Epithelial cell of esophagus (primary cell): ENCODE results near the gene SPATA6.
A peak's percentile ranks its signal among the peaks of the same experiment; 100 is the strongest.
"Not testable (repeated sequence)": the region's sequence is repeated elsewhere in the genome, so short reads cannot be mapped to it uniquely, and the experiment has no call there.

Source experiments
- DNase-seq: peaks from one replicate; pipeline ENCODE4 v3.0.0; 2010; ENCODE audit warnings: low read depth
- H3K4me3 ChIP-seq: 2 replicates; pipeline ENCODE4 v1.5.1; 2011; ENCODE audit warnings: mild to moderate bottlenecking, low read length, control low read depth
- TF ChIP-seq, protein P1 (sequence below): IDR thresholded peaks from 2 replicates; pipeline ENCODE4 v1.5.1; 2011; ENCODE audit warnings: low read depth, mild to moderate bottlenecking, low read length, control low read depth, inconsistent platforms; ENCODE audit not compliant: insufficient read depth; ENCODE audit errors: missing control alignments

SPATA6 gene

DNA sequence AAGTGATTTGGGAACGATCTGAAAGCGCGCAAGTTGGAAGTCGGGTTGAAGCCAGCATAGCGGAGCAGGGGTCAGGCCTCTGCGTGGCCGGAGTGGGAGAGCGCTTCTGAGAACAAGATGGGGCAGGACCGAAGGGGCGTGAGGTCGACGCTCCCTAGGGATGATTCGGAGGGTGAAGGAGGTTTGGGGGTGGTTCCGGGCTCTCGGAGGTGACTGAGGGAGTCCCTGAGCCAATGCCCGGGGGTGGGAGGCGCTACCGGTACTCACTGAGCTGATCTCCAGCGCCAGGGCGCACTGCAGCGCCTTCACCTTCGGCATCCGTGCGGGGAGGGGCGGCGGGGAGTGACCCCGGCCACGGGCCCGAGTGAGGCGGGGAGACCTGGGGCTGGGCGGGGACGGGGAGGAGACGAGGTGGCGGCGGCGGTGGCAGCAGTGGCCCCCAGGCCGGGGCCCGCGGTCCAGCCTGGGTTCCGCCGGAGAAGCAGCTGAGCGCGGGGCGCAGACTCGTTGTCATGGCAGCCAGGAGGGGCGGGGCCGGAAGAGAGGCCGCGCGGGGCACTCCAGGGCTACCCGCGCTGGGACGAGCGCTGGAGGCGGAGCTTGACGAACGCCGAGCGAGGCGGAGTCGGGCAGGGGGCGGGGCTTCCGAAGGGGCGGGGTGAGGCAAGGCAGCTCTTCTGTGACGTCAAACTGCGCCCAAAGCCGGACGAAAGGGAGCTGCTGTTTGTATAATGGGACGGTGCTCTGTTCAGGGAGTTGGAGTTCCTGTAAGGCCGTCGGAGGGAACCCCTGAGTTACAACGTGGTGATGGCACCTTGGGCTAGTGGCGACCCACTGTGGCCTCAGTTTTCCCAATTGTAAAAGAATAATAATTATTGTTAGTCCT is at the start of gene SPATA6:
SPATA6 (minus strand) TSS at position 514 of the 886 bp plus-strand sequence; CDS start at position 318, 196 bp downstream.
- DNase-seq = peak; percentile 94
- TF ChIP-seq, protein P1, sequence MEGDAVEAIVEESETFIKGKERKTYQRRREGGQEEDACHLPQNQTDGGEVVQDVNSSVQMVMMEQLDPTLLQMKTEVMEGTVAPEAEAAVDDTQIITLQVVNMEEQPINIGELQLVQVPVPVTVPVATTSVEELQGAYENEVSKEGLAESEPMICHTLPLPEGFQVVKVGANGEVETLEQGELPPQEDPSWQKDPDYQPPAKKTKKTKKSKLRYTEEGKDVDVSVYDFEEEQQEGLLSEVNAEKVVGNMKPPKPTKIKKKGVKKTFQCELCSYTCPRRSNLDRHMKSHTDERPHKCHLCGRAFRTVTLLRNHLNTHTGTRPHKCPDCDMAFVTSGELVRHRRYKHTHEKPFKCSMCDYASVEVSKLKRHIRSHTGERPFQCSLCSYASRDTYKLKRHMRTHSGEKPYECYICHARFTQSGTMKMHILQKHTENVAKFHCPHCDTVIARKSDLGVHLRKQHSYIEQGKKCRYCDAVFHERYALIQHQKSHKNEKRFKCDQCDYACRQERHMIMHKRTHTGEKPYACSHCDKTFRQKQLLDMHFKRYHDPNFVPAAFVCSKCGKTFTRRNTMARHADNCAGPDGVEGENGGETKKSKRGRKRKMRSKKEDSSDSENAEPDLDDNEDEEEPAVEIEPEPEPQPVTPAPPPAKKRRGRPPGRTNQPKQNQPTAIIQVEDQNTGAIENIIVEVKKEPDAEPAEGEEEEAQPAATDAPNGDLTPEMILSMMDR = no peak
- peak within 1 kb of the TSS; percentile 50 for H3K4me3 ChIP-seq

DNA sequence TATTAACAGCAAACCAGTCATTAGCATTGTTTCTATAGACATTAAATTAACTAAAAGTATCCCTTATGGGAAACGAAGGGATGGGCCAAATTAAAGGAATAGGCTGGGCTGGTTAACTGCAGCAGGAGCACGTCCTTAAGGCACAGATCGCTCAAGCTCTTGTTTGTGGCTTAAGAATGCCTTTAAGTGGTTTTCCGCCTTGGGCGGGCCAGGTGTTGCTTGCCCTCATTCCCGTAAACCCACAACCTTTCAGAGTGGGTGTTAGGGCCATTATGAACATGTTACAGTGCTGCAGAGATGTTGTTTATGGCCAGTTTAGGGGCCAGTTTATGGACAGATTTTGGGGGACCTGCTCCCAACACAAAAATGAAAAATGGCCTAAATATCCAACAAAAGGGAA is 47.9 kb upstream of the SPATA6 start:
- not testable (repeated sequence) for H3K4me3 ChIP-seq, DNase-seq

DNA sequence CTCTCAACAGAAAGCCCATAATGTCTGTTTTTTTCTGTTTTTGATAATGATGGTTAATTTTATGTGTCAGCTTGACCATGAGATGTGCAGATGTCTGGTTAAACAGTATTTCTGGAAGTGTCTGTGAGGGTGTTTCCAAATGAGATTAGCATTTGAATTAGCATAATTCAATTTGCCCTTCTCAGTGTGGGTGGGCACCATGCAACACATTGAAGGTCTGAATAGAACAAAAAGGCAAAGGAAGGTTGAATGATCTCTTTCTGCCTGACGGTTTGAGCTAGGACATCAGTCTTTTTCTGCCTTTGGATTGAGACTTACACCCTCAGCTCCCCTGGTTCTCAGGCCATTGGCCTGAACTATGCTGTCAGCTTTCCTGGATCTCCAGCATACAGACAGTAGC is 34.9 kb upstream of the SPATA6 start:
- DNase-seq = no peak

DNA sequence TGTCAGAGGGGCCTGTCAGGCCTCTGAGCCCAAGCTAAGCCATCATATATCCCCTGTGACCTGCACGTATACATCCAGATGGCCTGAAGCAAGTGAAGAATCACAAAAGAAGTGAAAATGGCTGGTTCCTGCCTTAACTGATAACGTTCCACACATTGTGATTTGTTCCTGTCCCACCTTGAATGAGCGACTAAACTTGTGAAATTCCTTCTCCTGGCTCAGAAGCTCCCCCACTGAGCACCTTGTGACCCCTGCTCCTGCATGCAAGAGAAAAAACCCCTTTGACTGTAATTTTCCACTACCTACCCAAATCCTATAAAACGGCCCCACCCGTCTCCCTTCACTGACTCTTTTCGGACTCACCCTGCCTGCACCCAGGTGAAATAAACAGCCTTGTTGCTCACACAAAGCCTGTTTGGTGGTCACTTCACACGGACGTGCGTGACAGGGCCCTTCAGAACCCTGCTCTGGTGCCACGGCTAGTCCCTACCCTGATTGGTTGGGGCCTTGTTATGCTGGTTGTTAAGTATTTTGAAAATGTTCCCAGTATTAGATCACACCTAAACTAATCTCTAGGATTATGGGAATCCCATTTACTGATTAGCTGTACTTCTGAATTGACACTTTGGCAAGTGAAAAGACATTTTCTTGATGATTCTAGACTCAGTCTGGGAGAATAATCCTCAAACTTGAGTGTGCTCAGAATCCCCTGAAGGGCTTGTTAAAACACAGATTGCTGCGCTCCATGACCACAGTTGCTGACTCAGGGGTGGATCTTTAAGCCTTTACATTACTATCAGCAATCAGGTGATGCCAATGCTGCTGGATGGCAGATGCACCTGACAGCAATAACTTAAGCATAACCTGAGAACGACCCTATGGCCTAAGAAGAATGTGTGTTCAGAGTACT is 28.8 kb upstream of the SPATA6 start:
- DNase-seq = no peak
- H3K4me3 ChIP-seq = no peak overlapping the region
- TF ChIP-seq, protein P1 = no peak

More for the DNA sequence above, 34.9 kb upstream of the SPATA6 start:
- TF ChIP-seq, protein P1 = no peak
- H3K4me3 ChIP-seq = no peak overlapping the region

DNA sequence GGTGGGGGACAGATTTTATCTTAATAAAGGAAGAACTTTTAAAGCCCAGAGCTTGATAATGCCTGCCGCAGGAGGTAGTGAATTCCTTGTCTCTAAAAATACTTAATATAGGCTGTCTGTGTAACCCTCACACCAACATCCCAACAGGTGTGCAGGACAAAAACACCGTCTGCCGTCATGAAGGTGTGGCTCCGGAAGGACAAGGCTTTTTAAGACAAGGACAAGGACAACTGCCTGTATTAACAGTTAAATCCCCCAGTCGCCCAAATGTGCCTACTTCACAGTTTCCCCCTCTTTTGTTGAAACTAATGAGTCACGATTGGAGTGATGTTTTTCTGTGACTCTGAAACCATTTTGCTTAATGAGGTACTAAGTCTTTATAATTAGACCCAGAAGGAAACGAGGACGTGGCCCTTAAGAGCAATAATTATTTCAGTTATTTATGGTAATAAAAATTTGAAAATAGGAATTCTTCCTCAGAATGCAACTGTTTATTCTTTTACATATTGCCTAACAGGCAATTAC is 27.3 kb upstream of the SPATA6 start:
- no peak for DNase-seq
- TF ChIP-seq, protein P1 = no peak
- H3K4me3 ChIP-seq = no peak overlapping the region

DNA sequence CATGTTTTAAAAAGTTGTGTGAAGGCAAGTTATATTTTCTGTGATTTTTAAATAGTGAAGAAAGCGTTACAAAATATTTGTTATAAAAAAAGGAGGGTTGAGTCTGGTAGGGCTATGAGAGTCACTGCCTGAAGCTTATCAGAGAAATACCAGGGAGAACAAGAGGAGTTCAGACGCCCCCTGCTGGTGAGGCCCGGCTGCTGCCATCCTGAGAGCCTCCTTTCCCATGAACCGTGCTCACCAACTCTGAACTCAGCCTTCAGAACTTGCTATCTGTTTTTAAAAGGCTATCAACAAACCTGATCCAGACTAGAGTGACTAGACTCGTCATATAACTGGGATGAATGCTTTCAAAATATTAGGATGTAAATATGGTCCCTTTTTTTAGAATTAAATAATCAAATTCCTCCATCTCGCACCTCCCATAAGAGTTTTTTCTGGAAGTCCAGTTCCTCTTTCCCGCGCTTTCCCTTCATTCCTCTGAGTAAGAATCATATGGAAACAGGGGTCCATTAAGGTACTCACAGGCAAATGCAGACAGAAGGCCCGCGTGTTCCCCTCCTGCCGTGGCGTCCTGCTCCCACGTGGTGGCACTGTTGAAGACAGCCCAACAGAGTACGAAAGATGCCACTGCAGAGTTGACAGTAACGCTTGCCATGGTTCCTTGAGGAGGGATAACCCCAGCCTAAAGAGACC is 26.2 kb upstream of the SPATA6 start:
- TF ChIP-seq, protein P1 = peak; percentile 96
- DNase-seq = peak; percentile 71
- H3K4me3 ChIP-seq = no peak overlapping the region

DNA sequence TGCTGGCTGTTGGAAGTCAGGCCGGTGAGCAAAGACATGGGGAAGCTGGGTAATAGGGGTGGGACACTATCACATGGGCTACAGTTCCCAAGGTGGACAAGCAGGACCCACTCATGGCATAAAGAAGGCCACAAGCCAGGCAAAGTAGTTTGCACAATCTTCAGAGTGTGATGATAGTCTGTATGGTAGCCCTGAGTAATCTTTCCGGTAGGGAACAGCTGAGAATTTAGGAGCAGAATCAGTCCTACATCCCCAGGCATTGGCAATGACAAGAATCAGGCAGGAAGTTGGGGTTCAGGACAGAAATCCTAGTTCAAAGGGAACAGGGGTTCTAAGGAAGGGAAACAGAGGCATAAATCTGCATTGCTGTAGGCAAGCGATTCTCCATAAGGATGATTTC is 23.9 kb upstream of the SPATA6 start:
- H3K4me3 ChIP-seq = no peak overlapping the region
- no peak for DNase-seq
- TF ChIP-seq, protein P1 = no peak
